Stimulated activated CD4-positive, alpha-beta T cell treated with anti-CD3 and anti-CD28 coated beads, Interleukin-12 subunit alpha, Interleukin-12 subunit beta, amount 100 ng/mL, for 4 hours (primary cell): ENCODE measurements around the gene ERI3.

Experiments used
- DNase-seq: peaks from one replicate; pipeline ENCODE4 v3.0.0-alpha.2; 2020

The ERI3 gene

GRCh38 chr1:44347280-44347679 lies 7.8 kb downstream of the ERI3 start:
- DNase-seq: no peak

- no peak for DNase-seq
Measured at GRCh38 chr1:44346878-44347277, 8.2 kb downstream of the ERI3 start.

GRCh38 chr1:44346184-44346583 lies 8.9 kb downstream of the ERI3 start:
- DNase-seq: no peak

- DNase-seq: no peak
Measured at GRCh38 chr1:44345187-44345775, 9.8 kb downstream of the ERI3 start.

GRCh38 chr1:44339731-44340130 lies 15.3 kb downstream of the ERI3 start:
- no peak for DNase-seq

- no peak for DNase-seq
Measured at GRCh38 chr1:44338136-44338535, 16.9 kb downstream of the ERI3 start.

- DNase-seq: no peak
Measured at GRCh38 chr1:44336668-44337067, 18.4 kb downstream of the ERI3 start.

- no peak for DNase-seq
Measured at GRCh38 chr1:44334968-44335367, 20.1 kb downstream of the ERI3 start.

GRCh38 chr1:44333376-44333775 lies 21.7 kb downstream of the ERI3 start:
- no peak for DNase-seq

- DNase-seq: no peak
Measured at GRCh38 chr1:44332505-44332904, 22.6 kb downstream of the ERI3 start.

- no peak for DNase-seq
Measured at GRCh38 chr1:44330935-44331334, 24.1 kb downstream of the ERI3 start.

GRCh38 chr1:44328671-44329416 lies 26.2 kb downstream of the ERI3 start:
- no peak for DNase-seq

- DNase-seq: no peak
Measured at GRCh38 chr1:44327679-44328491, 27.2 kb downstream of the ERI3 start.

- DNase-seq: no peak
Measured at GRCh38 chr1:44326821-44327465, 28.1 kb downstream of the ERI3 start.

GRCh38 chr1:44326024-44326701 lies 28.9 kb downstream of the ERI3 start:
- DNase-seq: no peak

GRCh38 chr1:44323947-44324346 lies 31.1 kb downstream of the ERI3 start:
- no peak for DNase-seq

- no peak for DNase-seq
Measured at GRCh38 chr1:44322367-44322766, 32.7 kb downstream of the ERI3 start.

GRCh38 chr1:44321466-44321865 lies 33.6 kb downstream of the ERI3 start:
- no peak for DNase-seq

GRCh38 chr1:44318097-44319088 lies 36.7 kb downstream of the ERI3 start:
- DNase-seq: peak; percentile 33

GRCh38 chr1:44316231-44316759 lies 38.8 kb downstream of the ERI3 start:
- DNase-seq: no peak

GRCh38 chr1:44315521-44315920 lies 39.5 kb downstream of the ERI3 start:
- no peak for DNase-seq
